Activated naive CD4-positive, alpha-beta T cell (primary cell): ENCODE measurements around the gene FAT1.

Experiments used
- DNase-seq, 4 experiments: peaks; one replicate each; lab custom pipeline; 2025; lab: John Stamatoyannopoulos, UW

FAT1 gene

GRCh38 chr4:186606591-186606992, 117.1 kb downstream of the FAT1 start:
- no peak for DNase-seq

- DNase-seq: no peak
Observed at GRCh38 chr4:186605261-186605865, 118.3 kb downstream of the FAT1 start.

GRCh38 chr4:186604124-186604807, 119.4 kb downstream of the FAT1 start:
- no peak for DNase-seq

GRCh38 chr4:186602978-186603377, 120.7 kb downstream of the FAT1 start:
- no peak for DNase-seq

GRCh38 chr4:186599483-186599882, 124.2 kb downstream of the FAT1 start:
- DNase-seq: no peak

DNA sequence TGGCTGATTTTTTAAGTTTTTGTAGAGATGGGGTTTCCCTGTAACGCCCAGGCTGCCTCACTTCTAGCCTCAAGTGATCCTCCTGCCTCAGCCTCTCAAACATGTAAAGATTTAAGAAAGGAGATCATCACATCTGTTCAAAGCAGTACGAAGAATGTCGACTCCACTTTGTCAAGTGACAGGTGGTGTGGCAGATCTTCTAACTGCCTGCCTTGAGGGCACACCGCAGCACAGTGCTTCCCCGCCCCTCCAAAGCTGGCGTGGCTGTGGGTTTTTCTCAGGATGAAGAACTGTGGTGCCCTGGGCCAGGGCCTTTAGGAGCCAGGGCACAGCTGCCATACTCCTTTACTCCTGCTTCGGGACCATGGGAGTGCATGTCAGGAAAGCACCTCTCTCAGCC, 125.0 kb downstream of the FAT1 start:
- no peak for DNase-seq

DNA sequence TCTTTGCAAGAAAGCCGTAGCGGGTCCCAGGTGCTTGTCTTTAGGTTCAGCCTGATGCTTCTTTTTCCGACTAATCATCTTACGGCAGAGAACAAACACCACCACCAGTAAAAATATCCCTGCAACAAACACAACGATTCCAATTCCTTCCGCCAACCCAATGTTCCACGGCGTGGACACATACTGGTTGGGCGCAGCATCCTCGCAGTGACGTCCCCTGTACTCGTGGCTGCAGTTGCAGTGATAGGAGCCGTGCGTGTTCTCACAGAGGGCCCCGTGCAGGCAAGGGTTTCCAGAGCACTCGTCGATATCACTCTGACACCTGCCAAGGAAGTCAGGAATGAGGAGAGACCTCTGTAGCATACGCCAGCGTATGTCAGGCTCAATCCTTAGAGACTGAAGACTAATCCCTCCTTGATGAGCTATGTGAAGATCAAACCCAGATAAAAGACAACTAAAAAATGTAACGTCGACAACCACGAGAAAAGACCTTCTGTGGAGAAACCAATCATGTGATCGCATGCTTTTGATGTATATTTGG, 126.7 kb downstream of the FAT1 start:
- no peak for DNase-seq

- DNase-seq: no peak
Observed at GRCh38 chr4:186596346-186596745, 127.3 kb downstream of the FAT1 start.

DNA sequence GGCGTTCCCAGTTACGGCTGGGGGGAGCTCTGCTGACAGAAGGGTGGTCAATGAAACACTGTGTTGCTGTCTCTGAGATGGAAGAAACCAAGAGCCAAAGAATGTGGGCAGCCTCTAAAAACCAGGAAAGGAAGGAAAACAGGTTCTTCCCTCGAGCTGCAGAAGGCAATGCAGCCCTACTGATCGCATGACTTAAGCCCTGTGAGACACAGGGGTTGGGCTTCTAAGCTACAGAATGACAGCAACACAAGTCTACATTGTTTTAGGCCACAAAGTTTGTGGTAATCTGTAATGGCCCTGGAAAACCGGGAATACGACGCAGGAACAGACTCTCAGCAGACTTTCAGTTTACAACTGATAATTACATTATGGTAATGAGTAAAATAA, 130.1 kb downstream of the FAT1 start:
- no peak for DNase-seq

GRCh38 chr4:186592966-186593586, 130.6 kb downstream of the FAT1 start:
- DNase-seq: no peak

- DNase-seq: no peak
Observed at GRCh38 chr4:186592445-186592844, 131.2 kb downstream of the FAT1 start.

DNA sequence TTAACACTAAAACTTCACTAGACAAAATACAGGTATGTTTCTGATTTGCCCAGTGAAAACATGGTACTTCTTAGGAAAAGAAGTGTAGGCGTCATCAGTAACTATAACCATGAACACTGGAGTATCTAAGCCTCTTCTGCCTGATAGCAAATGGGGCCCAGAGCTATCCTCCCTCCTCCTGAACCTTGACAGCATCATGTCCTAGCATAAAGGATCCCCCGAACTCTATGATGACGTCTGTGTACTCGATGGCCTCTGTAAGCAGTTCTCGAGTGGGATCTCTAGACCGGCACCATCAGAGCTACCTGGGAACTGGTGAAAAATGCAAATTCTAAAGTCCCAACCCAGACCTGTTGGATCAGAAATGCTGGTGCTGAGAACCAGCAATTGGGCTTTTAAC, 132.0 kb downstream of the FAT1 start:
- no peak for DNase-seq

- no peak for DNase-seq
Observed at GRCh38 chr4:186588503-186588902, 135.2 kb downstream of the FAT1 start.

- peak; percentile 6 to 43 (median 22) for DNase-seq
Observed at GRCh38 chr4:186587416-186588018, 136.1 kb downstream of the FAT1 start.

DNA sequence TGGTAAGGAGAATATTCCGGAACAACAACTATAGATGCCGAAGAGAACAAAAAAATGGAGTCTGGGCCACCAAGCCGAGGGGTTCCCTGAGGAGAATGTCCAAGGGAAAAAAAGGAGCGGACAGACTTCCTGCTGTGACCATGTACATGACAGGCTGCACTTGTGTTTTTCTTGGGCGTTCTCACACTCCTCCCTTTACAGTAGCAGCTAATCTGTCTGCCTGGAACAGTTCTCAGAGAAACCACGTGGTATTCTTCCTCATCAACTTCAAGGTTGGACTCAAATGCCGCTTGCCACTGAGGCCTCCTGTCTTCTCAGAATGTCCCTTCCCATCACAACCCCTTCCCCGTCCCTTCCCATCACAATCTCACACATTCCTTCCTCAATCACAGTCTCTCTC, 137.5 kb downstream of the FAT1 start:
- no peak for DNase-seq

GRCh38 chr4:186584912-186585311, 138.7 kb downstream of the FAT1 start:
- no peak for DNase-seq

DNA sequence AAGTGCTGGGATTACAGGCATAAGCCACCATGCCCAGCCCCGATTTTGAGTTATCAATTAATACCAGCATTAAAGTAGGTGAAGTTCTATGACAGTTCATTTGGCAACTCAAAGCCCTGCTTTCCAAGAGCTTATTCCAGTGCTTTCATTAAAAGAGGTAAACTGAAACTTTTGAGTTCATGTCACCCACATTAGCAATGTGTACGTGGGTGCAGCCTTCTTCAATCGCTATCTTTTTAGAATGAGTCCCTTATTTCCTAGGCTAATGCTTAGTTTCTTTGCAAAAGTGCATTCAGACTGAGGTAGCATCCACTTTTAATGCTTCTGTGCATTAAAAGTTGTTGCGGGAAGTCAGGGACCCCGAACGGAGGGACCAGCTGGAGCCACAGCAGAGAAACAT, 142.2 kb downstream of the FAT1 start:
- no peak for DNase-seq

DNA sequence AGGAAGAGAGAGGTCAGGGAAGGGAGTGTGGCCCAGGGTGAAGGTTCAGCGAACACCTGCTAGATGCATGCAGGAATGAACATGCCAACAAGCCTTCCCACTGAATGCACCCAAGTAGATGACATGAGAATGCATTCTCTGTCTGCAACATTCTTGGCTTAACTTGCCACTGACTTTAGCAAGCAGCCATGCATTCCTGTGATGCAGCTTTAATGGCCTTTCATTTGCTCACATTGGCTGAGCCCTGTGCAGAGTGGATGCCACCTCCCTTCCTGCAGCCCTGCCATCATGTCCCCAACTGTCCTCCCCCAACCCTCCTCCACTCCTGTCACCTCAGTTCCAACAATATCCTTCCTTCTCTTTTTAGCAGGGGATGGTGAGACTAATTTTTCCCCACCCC, 143.0 kb downstream of the FAT1 start:
- no peak for DNase-seq

GRCh38 chr4:186570193-186570996, 153.3 kb downstream of the FAT1 start:
- no peak for DNase-seq

- DNase-seq: no peak
Observed at GRCh38 chr4:186569533-186570192, 154.0 kb downstream of the FAT1 start.

GRCh38 chr4:186566068-186566467, 157.6 kb downstream of the FAT1 start:
- DNase-seq: no peak
